GM19043 (cell line): ENCODE measurements around the gene CCDC157.
"Not testable (repeated sequence)": the region's sequence is repeated elsewhere in the genome, so short reads cannot be mapped to it uniquely, and the experiment has no call there.

Source experiments
- ATAC-seq: cut with Tn5 transposase; IDR thresholded peaks from one replicate; pipeline ENCODE4 v1.9.1; 2021; ENCODE audit warnings: low read depth; ENCODE audit not compliant: unreplicated experiment

The CCDC157 gene

DNA sequence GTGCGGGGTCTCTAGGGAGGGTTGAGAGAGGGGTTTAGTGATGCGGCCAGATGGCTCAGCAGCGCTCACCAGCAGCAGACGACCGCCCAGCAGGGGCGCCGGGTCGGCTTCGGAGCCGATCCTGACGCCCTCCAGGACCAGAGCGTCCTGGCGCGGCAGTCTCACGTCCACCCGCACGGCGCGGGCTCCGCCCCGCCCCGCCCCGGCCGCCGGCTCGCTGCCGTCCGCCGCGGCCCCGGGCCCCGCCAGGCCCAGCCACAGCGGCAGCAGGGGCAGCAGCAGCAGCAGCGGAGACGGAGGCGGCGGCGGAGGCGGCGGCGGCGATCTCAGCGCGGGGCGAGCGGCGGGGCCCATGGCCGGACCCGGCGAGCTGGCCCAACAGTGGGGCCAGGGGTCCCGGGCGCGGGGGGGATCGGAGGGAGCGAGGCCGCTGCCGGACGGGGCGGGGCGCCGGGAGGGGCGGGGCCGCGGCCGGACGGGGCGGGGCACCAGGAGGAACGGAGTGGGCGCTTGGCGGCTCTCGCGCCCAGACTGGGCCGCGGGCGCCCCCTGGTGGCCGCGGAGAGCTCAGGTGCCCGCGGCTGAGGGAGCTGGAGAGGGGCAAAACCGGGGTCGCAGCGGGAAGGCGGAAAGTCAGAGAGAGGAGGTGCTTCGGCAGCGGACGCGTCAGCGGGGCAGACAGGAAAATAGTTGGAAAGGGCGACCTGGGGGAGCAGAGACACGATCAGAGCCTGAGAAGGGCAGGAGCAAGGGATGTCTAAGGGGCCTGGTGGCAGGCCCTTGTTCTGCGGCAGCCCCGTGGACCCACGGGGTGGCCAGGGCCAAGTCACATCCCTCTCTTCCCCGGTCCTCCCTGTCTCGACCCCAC, 30.4 kb downstream of the CCDC157 start, which contains the start of gene RNF215:
RNF215 (minus strand) TSS at position 452 of the 868 bp plus-strand sequence; CDS start at position 354, 98 bp downstream.
- peak; percentile 55 for ATAC-seq

DNA sequence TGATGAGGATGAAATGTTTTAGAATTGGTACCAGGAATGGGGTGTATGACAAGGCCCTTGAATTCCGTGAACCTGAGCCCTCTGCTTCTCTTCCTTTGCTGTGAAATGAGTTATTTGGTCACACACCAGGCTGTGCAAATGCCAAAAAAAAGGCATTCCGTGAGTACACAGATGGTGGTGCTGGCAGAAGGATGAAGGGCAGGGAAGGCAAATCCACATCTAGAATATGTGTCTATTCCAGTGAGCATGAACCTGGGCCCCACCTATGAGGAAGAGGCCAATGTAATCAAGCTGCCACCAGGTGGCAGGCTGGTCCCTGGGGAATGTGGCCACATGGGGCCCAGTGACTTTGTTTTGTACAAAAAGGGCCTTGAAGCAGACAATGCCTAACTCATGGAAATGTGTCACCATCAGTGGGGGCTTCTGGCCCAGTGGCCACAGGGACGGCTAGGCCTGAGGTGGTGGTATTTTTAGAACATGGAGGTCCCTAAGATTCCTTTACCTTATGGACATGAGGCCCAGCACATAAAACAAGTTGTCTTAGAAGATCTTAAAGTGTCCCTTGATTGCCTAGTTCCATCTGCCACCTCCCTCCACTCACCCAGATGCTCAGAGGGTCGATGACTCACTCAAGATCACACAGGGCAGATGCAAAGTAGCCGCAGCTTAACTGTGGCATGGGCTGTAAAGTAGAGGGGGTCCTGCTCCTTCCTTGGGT, 34.3 kb downstream of the CCDC157 start:
- no peak for ATAC-seq

GRCh38 chr22:30392661-30393321, 36.0 kb downstream of the CCDC157 start:
- ATAC-seq, result no peak

DNA sequence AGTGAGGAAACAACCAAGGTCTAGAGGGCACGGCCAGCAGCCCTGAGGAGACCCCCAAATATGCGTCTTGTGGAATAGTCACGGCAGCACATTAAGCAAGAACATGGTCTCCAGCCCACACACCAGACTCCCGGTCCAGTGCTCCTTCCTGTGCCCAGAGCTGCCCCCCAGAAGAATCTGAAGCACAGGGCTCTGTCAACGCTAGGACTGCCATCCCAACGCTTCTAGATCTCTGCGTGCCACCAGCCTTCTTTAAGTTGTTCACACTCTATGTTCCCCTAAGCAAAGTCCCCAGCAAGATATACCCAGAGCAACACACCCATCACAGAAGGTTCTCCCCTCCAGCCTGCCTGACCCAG, 36.5 kb downstream of the CCDC157 start:
- no peak for ATAC-seq

DNA sequence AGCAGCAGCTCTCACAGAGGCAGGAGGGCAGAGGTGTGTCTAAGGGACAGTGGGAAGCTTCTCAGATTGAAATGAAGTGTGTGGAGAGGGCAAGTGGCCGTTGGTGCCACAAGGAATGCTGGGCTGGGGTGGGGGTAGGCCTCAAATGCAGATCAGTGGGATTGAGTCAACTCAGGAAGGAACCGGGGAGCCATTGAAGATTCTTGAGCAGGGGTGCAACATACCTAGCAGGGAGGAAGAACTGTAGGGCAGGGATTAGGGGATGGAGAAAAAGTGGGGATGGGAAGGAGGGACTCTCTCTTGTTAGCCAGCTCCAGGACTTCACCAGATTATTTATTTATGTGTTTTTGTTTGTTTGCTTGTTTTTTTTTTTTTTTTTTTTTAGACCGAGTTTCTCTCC, 37.1 kb downstream of the CCDC157 start:
- no peak for ATAC-seq

- no peak for ATAC-seq
Measured at GRCh38 chr22:30396871-30397655, 40.3 kb downstream of the CCDC157 start, which contains the start of gene SEC14L2. TSS of gene SEC14L2 (plus strand) at chr22:30397018. CDS start at chr22:30397117, 99 bp downstream.

GRCh38 chr22:30397656-30398635, 41.1 kb downstream of the CCDC157 start:
- ATAC-seq, result no peak

- no peak for ATAC-seq
Measured at GRCh38 chr22:30398685-30399680, 42.2 kb downstream of the CCDC157 start.

DNA sequence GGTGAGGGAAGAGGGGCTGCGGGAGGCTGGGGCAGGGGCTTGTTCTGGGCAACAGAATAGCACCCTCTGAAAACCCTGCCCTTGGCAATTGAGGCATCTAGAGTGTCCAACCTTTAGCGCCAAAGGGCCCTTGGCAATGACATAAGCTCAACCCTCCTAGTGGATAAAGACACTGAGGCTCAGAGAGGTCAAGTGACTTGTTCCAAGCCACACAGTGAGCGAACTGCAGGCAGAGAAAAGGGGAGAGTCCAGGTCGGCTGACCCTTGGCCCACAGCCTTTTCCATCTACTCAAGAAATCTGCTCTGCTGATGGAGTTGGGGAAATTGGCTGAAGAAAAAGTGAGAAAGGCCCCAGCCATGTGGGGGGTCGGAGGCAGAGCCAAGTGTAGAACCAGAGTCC, 42.9 kb downstream of the CCDC157 start:
- ATAC-seq, result no peak

GRCh38 chr22:30400159-30400558, 43.4 kb downstream of the CCDC157 start:
- ATAC-seq, result no peak

DNA sequence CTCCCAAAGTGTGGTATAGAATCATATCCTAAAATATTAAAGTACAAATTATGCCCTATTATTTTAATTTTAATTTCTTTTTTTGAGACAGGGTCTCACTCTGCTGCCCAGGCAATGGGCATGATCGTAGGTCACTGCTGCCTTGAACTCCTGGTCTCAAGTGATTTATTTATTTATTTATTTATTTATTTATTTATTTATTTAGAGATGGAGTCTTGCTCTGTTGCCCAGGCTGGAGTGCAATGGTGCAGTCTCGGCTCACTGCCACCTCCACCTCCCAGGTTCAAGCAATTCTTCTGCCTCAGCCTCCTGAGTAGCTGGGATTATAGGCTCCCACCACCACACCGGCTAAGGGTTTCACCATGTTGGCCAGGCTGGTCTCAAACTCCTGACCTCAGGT, 44.2 kb downstream of the CCDC157 start:
- ATAC-seq, result not testable (repeated sequence)

DNA sequence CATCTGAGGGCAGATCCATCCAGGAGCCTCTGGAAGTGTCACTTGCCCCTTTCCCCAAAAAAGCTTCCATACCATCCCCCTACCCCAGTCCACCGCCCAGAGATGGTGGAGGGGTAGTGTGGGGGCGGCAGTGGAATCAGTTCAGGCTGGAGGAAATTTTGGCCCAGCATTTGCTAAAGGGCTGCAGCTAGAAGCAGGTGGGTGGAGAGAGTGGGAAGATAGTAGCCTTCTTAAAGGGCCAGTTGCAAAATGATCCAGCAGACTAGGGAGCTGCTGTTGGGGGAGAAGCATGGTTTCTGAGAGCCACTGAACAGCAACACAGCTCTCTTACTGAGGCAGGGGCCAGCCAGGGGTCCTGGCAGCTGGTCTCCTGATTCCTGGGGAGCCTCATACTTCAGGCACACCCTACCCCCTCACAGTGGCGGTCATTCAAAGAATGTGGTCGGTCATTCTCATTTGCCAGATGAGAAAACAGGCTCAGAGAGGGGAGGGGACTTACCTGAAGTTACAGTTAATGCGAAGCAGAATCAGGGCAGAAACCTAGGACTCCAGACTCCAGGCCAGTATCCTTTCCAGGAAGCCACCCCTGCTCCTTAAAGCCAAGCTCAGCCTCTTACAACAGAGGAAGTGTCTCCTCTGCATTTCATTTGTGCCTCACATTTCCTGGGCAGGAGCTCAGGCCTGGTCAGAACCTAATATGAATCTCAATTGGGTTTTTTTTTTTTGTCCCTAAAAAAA, 45.4 kb downstream of the CCDC157 start:
- ATAC-seq, result no peak

DNA sequence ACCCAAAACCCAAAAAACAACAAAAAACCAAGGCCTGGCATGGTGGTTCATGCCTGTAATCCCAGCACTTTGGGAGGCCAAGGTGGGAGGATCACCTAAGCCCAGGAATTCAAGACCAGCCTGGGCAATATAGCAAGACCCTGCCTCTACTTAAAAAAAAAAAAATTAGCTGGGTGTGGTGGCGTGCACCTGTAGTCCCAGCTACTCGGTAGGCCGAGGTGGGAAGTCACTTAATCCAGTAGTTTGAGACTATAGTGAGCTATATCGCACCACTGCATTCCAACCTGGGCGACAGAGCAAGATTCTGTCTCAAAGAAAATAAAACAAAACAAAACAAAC, 45.9 kb downstream of the CCDC157 start:
- not testable (repeated sequence) for ATAC-seq

- no peak for ATAC-seq
Measured at GRCh38 chr22:30404307-30404706, 47.5 kb downstream of the CCDC157 start.

DNA sequence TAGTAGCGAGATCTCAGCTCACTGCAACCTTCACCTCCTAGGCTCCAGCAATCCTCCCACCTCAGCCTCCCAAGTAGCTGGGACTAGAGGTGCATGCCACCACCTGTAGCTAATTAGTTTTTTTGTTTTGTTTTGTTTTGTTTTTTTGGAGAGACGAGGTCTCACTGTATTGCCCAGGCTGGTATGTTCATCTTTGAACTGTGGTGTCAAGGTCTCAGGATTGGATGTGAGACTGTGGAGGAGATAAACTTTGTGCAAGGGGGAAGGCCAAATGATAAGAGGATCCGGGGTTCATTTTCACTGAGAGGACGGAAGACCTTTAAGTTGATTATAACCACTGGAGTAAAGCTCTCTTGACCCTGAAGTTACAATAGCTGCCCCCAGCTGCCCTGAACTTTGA, 48.9 kb downstream of the CCDC157 start:
- no peak for ATAC-seq

- no peak for ATAC-seq
Measured at GRCh38 chr22:30406400-30406799, 49.6 kb downstream of the CCDC157 start.

GRCh38 chr22:30408388-30409102, 51.7 kb downstream of the CCDC157 start:
- no peak for ATAC-seq
